ENCODE results near the gene CTBS. TPM values are rescaled to one million over a fixed set of nuclear protein-coding genes. Genes with fewer than 3 reads are reported as not detected.

The CTBS gene
- total RNA-seq, 1 donor from 2014 or later: 11.1 TPM

DNA sequence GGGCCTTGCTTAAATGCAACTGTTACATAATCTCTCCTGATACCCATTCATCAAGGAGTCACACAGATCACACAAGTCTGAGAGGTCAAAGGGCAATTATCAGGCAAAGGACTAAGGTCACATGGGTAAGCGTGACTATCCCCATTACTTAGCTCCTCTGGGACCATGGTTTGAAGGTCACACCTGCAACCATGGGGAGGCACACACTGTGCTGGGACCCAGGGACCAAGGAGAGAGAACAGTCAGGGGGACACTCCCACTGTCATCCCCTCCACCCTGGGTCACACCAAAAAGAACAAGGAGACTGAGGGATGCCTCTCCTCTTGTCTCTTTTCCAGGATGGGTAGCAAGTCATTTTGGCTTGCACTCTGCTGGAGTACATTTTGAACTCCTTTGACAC is 30.9 kb upstream of the CTBS start:
- peaks cover 38% of the 10 kb centered on the region for H3K9me3 Mint-ChIP-seq
- DNase-seq (ENCODE audit: low spot score in 2 of 2, unreplicated experiment in 2 of 2): no peak

DNA sequence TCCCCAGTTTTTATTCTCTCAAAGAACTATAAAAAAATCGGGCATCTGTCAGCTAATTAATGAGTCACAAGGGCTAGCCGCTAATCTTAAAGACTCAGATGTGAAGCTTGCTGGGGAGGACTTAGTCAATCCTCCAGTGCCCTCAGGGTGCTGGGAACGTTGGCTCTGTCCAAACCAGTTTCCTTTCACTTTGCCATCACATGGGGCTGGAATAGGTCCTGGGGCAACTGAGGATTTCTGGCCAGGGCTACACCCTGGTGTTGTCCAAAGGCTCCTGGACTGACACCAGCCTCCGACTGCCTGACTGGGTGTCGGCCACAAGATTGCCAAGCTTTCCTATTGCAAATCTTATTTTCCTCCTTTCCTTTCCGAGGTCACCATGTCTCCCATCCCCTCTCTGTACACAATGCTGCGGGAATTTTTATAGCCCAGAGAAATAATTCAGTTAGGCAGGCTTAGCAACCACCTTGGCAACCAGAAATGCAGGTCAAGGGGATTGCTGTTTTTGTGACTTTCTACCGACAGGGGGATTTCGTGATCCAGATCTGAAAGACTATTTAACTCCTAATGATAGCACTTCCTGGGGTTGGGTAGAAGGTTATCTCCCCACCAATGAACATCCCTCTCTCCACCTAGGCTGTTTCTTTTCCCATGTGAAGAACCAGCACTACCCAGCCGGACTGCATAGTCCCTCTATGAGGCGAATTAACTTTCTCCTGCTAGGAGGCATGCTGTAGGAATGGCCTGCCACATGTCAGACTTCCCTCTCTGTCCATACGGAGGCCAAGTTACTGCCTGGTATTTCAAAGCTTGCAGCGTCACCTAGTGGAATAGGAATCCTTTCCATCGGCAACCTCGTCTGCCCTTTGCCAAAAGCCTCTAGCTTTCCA is 29.9 kb upstream of the CTBS start:
- peak overlapping the region; percentile 91 for H3K27ac Mint-ChIP-seq
- H3K27me3 Mint-ChIP-seq (ENCODE audit: low read depth): no peaks in the 10 kb centered on the region
- peaks cover 25% of the 10 kb centered on the region for H3K36me3 Mint-ChIP-seq
- peak overlapping the region; percentile 14 for H3K4me3 Mint-ChIP-seq
- peaks cover 1% of the 10 kb centered on the region for H3K4me1 Mint-ChIP-seq
- H3K9me3 Mint-ChIP-seq: peaks cover 38% of the 10 kb centered on the region
- DNase-seq (ENCODE audit: low spot score in 2 of 2, unreplicated experiment in 2 of 2): no peak
- no peak for TF ChIP-seq CTCF (IDR thresholded peaks at IDR 0.05; ENCODE audit: unreplicated experiment)

More for the DNA sequence above, 30.9 kb upstream of the CTBS start:
- no peaks in the 10 kb centered on the region for H3K4me1 Mint-ChIP-seq
- no peak for TF ChIP-seq CTCF (IDR thresholded peaks at IDR 0.05; ENCODE audit: unreplicated experiment)
- no peaks in the 10 kb centered on the region for H3K27me3 Mint-ChIP-seq (ENCODE audit: low read depth)
- H3K27ac Mint-ChIP-seq: no peak overlapping the region
- peaks cover 25% of the 10 kb centered on the region for H3K36me3 Mint-ChIP-seq
- no peak overlapping the region for H3K4me3 Mint-ChIP-seq

- H3K9me3 Mint-ChIP-seq: peaks cover 38% of the 10 kb centered on the region
- no peak overlapping the region for H3K4me3 Mint-ChIP-seq
- peak overlapping the region; percentile 91 for H3K27ac Mint-ChIP-seq
- no peak for TF ChIP-seq CTCF (IDR thresholded peaks at IDR 0.05; ENCODE audit: unreplicated experiment)
- peaks cover 25% of the 10 kb centered on the region for H3K36me3 Mint-ChIP-seq
- peaks cover 7% of the 10 kb centered on the region for H3K4me1 Mint-ChIP-seq
- H3K27me3 Mint-ChIP-seq (ENCODE audit: low read depth): no peaks in the 10 kb centered on the region
- DNase-seq (ENCODE audit: low spot score in 2 of 2, unreplicated experiment in 2 of 2): no peak
Observed at GRCh38 chr1:84603223-84603622, 29.0 kb upstream of the CTBS start.

DNA sequence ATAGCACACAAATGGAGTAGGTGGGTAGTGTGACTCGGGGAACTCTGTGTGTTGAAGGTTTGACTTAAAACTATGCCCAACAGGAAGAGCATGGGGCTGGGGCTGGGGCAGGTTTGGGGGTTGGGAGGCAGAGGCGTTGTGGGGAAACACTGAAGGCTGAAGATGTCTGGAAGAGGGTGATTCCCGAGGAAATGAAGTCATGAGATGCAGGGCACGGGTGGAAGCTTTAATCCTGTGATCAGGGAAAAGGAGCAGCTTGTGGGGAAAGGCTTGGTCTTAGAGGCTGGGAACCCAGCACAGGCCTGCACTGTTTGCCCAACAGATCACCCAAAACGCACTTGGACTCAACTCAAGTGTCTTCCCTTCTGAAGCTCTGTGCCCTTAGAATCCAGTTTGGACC is 26.6 kb upstream of the CTBS start:
- TF ChIP-seq CTCF (IDR thresholded peaks at IDR 0.05; ENCODE audit: unreplicated experiment): no peak
- DNase-seq (ENCODE audit: low spot score in 2 of 2, unreplicated experiment in 2 of 2): no peak
- H3K27ac Mint-ChIP-seq: no peak overlapping the region
- peaks cover 17% of the 10 kb centered on the region for H3K36me3 Mint-ChIP-seq
- H3K9me3 Mint-ChIP-seq: peaks cover 25% of the 10 kb centered on the region
- H3K4me1 Mint-ChIP-seq: peaks cover 9% of the 10 kb centered on the region
- H3K27me3 Mint-ChIP-seq (ENCODE audit: low read depth): no peaks in the 10 kb centered on the region
- no peak overlapping the region for H3K4me3 Mint-ChIP-seq

DNA sequence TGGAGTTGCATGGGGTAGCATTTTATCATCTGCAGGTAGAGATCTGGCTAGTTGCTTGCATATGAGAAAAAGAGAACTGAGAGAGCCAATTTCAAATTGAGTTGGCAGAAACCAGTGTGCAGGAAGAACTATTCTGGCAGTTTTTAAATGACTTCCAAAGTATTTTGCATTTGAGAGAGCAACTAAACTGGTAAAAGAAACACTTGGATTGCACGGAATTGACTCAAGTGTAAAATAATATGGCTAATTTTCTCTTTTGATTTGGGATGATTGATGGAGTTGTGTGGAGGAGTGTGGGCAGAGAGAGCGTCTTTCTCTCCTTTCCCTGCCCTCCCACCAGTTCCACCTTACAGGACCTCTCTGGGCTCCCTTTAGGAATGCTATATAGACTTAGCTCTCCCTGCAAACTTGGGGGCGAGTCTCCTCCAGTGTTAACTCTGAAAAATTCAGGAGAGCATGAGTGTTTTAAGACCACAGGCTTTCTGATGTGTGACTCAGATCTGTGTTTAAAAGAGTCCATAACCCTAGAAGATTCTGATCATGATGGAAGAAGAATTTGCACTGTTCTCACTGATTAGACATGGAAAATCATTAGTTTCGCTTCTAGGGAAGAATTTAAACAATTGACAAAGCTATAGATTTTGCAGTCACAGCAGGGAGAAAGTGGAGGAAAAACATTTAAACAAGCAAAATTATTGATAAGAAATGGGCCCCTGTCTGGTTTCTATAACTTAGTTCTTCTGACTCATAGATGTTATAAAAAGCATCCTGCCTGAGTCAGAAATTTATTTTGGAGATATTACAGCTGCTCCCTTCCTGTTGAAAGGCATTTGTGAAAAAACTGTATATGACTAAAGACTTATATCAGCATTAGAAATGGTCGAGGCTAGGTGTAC is 24.9 kb upstream of the CTBS start:
- TF ChIP-seq CTCF (IDR thresholded peaks at IDR 0.05; ENCODE audit: unreplicated experiment): no peak
- no peak for DNase-seq (ENCODE audit: low spot score in 2 of 2, unreplicated experiment in 2 of 2)
- Mint-ChIP-seq H3K27me3 (ENCODE audit: low read depth) (no peaks in the 10 kb centered on the region), H3K27ac (peak overlapping the region; percentile 19), H3K9me3 (peaks cover 19% of the 10 kb centered on the region), H3K4me3 (no peak overlapping the region), H3K36me3 (peaks cover under 1% of the 10 kb centered on the region), H3K4me1 (peaks cover 9% of the 10 kb centered on the region)

All from mesothelial cell of epicardium (in vitro differentiated cells).